Left ventricle myocardium superior (tissue), 1 donor: ENCODE measurements around the gene OR1Q1. TPM values are rescaled to one million over a fixed set of nuclear protein-coding genes. Genes with fewer than 3 reads are reported as not detected.
"Not testable (repeated sequence)": the region's sequence is repeated elsewhere in the genome, so short reads cannot be mapped to it uniquely, and the experiment has no call there.

ENCODE experiments used
- ATAC-seq: fragments of 200-7000 bp; cut with Tn5 transposase; one replicate; pipeline ENCODE4 v1.9.1; 2020; ENCODE audit warnings: mild to moderate bottlenecking, moderate library complexity
- DNase-seq: peaks from one replicate; pipeline ENCODE4 v3.0.0-alpha.2; 2020
- intact Hi-C: fragments of 100-400 bp; cut with micrococcal nuclease; formaldehyde crosslinking; loops from one replicate; pipeline ENCODE4 v1.11.0; 2022
- long read RNA-seq: library from polyadenylated mRNA; unstranded; transcript quantifications from one replicate; pipeline ENCODE4 v2.0.0, GENCODE V29; 2021
- total RNA-seq: library from RNA; stranded (reverse); fragmentation: NEBNext Ultra II Directional; extraction: Animal tissue kit (Norgen Biotek cat#: 25700); gene quantifications from one replicate; pipeline ENCODE4 v1.2.1, GENCODE V29; 2021
- donor health status: DM: no; HTN: yes; CAD: no; lungs with severe emphysema.

The OR1Q1 gene
- not detected for total RNA-seq
- long read RNA-seq = 0 reads

- ATAC-seq = no peak
- no peak for DNase-seq
These were observed at the start of gene OR1Q1 for GRCh38 chr9:122614362-122614761. Gene OR1Q1 (plus strand): TSS chr9:122614738. CDS start chr9:122614738, 0 bp downstream.

GRCh38 chr9:122567901-122568300, 46.6 kb upstream of the OR1Q1 start:
- intact Hi-C loops = no loop called here
- DNase-seq = no peak
- ATAC-seq = no peak

More at GRCh38 chr9:122614362-122614761, at the start of gene OR1Q1:
- intact Hi-C loops = no loop called here

GRCh38 chr9:122572456-122572855, 42.1 kb upstream of the OR1Q1 start:
- ATAC-seq (no peak), DNase-seq (no peak)
- intact Hi-C loops = no loop called here

- DNase-seq = no peak
- ATAC-seq = no peak
- intact Hi-C loops = no loop called here
These were observed 34.7 kb upstream of the OR1Q1 start for GRCh38 chr9:122579874-122580273.

GRCh38 chr9:122580360-122580759, 34.2 kb upstream of the OR1Q1 start:
- DNase-seq = no peak
- no peak for ATAC-seq
- intact Hi-C loops = no loop called here

- DNase-seq, ATAC-seq, intact Hi-C loops: not testable (repeated sequence)
These were observed 31.3 kb upstream of the OR1Q1 start, which contains the start of gene OR1L8 for GRCh38 chr9:122583284-122583683. Gene OR1L8 (minus strand): TSS chr9:122583384. CDS start chr9:122568477, 14,907 bp downstream.

GRCh38 chr9:122605691-122606090, 8.8 kb upstream of the OR1Q1 start:
- no peak for ATAC-seq
- intact Hi-C loops = no loop called here
- no peak for DNase-seq

- DNase-seq = no peak
- intact Hi-C loops = no loop called here
- ATAC-seq = no peak
These were observed 8.0 kb upstream of the OR1Q1 start for GRCh38 chr9:122606587-122606986.

- DNase-seq = no peak
- intact Hi-C loops = no loop called here
- no peak for ATAC-seq
These were observed 4.7 kb upstream of the OR1Q1 start for GRCh38 chr9:122609804-122610203.

GRCh38 chr9:122619996-122620395, 5.5 kb downstream of the OR1Q1 start:
- intact Hi-C loops = no loop called here
- ATAC-seq (no peak), DNase-seq (no peak)

- intact Hi-C loops = no loop called here
- DNase-seq (no peak), ATAC-seq (no peak)
These were observed 27.7 kb downstream of the OR1Q1 start for GRCh38 chr9:122642226-122642625.

- no peak for ATAC-seq
- no peak for DNase-seq
- intact Hi-C loops = no loop called here
These were observed 41.8 kb downstream of the OR1Q1 start for GRCh38 chr9:122656378-122656777.

- ATAC-seq (no peak), DNase-seq (no peak)
- intact Hi-C loops = no loop called here
These were observed 43.0 kb downstream of the OR1Q1 start, which contains the start of gene OR1B1 for GRCh38 chr9:122657527-122657926. Gene OR1B1 (minus strand): TSS chr9:122657627.

- intact Hi-C loops = no loop called here
- no peak for DNase-seq
- no peak for ATAC-seq
These were observed 46.9 kb downstream of the OR1Q1 start, which contains the start of gene OR1L1 for GRCh38 chr9:122661416-122661815. Gene OR1L1 (plus strand): TSS chr9:122661716. CDS start chr9:122661716, 0 bp downstream.

Other genes starting within 250 kb of the OR1Q1 start
- 3.4 TPM for gene PTGS1, start 243.7 kb upstream of the OR1Q1 start, total RNA-seq
- gene OR1J1, start 136.8 kb upstream of the OR1Q1 start, total RNA-seq = not detected
- not detected for gene OR1J2, start 103.9 kb upstream of the OR1Q1 start, total RNA-seq
- not detected for gene OR1J4, start 95.6 kb upstream of the OR1Q1 start, total RNA-seq
- not detected for gene OR1N1, start 87.4 kb upstream of the OR1Q1 start, total RNA-seq
- gene OR1N2, start 61.6 kb upstream of the OR1Q1 start, total RNA-seq = not detected
- not detected for gene OR1L8, start 31.4 kb upstream of the OR1Q1 start, total RNA-seq
- gene OR1B1, start 42.9 kb downstream of the OR1Q1 start, total RNA-seq = not detected
- gene OR1L1, start 47.0 kb downstream of the OR1Q1 start, total RNA-seq = not detected
- not detected for gene OR1L3, start 60.4 kb downstream of the OR1Q1 start, total RNA-seq
- gene OR1L4, start 109.3 kb downstream of the OR1Q1 start, total RNA-seq = not detected
- gene OR1L6, start 127.6 kb downstream of the OR1Q1 start, total RNA-seq = not detected
- gene OR5C1, start 174.2 kb downstream of the OR1Q1 start, total RNA-seq = not detected
- gene OR1K1, start 185.4 kb downstream of the OR1Q1 start, total RNA-seq = not detected
- gene PDCL, start 213.8 kb downstream of the OR1Q1 start, total RNA-seq = 7.7 TPM